HG02852 (cell line): ENCODE data around the gene CD93.

Experiments used
- ATAC-seq: cut with Tn5 transposase; IDR thresholded peaks from one replicate; pipeline ENCODE4 v1.9.1; 2021; ENCODE audit warnings: mild to moderate bottlenecking, moderate library complexity; ENCODE audit not compliant: unreplicated experiment

CD93 gene

GRCh38 chr20:23084282-23084844, 1.8 kb downstream of the CD93 start:
- no peak for ATAC-seq

- ATAC-seq = no peak
These were observed 2.4 kb downstream of the CD93 start for GRCh38 chr20:23083553-23084220.

GRCh38 chr20:23082846-23083552, 3.1 kb downstream of the CD93 start:
- no peak for ATAC-seq

GRCh38 chr20:23081263-23081819, 4.8 kb downstream of the CD93 start:
- no peak for ATAC-seq

- no peak for ATAC-seq
These were observed 5.6 kb downstream of the CD93 start for GRCh38 chr20:23080521-23080920.

- no peak for ATAC-seq
These were observed 6.2 kb downstream of the CD93 start for GRCh38 chr20:23079926-23080325.

- no peak for ATAC-seq
These were observed 7.1 kb downstream of the CD93 start for GRCh38 chr20:23079016-23079351.

- no peak for ATAC-seq
These were observed 7.6 kb downstream of the CD93 start for GRCh38 chr20:23078351-23079015.

GRCh38 chr20:23077277-23077676, 8.8 kb downstream of the CD93 start:
- ATAC-seq = no peak

GRCh38 chr20:23074052-23074451, 12.1 kb downstream of the CD93 start:
- no peak for ATAC-seq

GRCh38 chr20:23072892-23073586, 13.1 kb downstream of the CD93 start:
- no peak for ATAC-seq

GRCh38 chr20:23071996-23072395, 14.1 kb downstream of the CD93 start:
- no peak for ATAC-seq

GRCh38 chr20:23071398-23071797, 14.7 kb downstream of the CD93 start:
- no peak for ATAC-seq

- ATAC-seq = no peak
These were observed 17.0 kb downstream of the CD93 start for GRCh38 chr20:23069108-23069507.

GRCh38 chr20:23068283-23068682, 17.8 kb downstream of the CD93 start:
- no peak for ATAC-seq

- no peak for ATAC-seq
These were observed 19.4 kb downstream of the CD93 start for GRCh38 chr20:23066772-23067171.

GRCh38 chr20:23065266-23066201, 20.6 kb downstream of the CD93 start:
- no peak for ATAC-seq

- ATAC-seq = no peak
These were observed 22.5 kb downstream of the CD93 start for GRCh38 chr20:23063581-23063980.

- ATAC-seq = no peak
These were observed 23.0 kb downstream of the CD93 start for GRCh38 chr20:23063168-23063567.

- no peak for ATAC-seq
These were observed 23.5 kb downstream of the CD93 start for GRCh38 chr20:23062632-23063031.
